Astrocyte (in vitro differentiated cells and primary cell): Measurements from ENCODE around the gene HNRNPC. TPM values are rescaled to one million over a fixed set of nuclear protein-coding genes. Genes with fewer than 3 reads are reported as not detected.
"Not testable (repeated sequence)": the region's sequence is repeated elsewhere in the genome, so short reads cannot be mapped to it uniquely, and the experiment has no call there.

Source experiments
- DNase-seq: peaks from one replicate; pipeline ENCODE4 v3.0.0-alpha.2; 2010; ENCODE audit warnings: low read depth
- FAIRE-seq: peaks from 2 replicates; lab custom pipeline; 2011; peaks lifted over from hg19 to GRCh38; lab: Jason Lieb, UNC
- H2AFZ ChIP-seq: 2 replicates; pipeline ENCODE4 v1.6.0; 2012; ENCODE audit warnings: low read depth, low read length, inconsistent platforms
- H3K27ac ChIP-seq: 2 replicates; pipeline ENCODE4 v1.5.1; 2011; ENCODE audit warnings: low read depth, low read length, inconsistent platforms
- H3K27me3 ChIP-seq: 2 replicates; pipeline ENCODE4 v1.6.0; 2011; ENCODE audit warnings: low read length, inconsistent platforms; ENCODE audit not compliant: insufficient read depth
- H3K36me3 ChIP-seq: 2 replicates; pipeline ENCODE4 v1.5.1; 2011; ENCODE audit warnings: low read length, inconsistent platforms; ENCODE audit not compliant: insufficient read depth
- H3K4me1 ChIP-seq: 2 replicates; pipeline ENCODE4 v1.5.1; 2011; ENCODE audit warnings: low read length, inconsistent platforms; ENCODE audit not compliant: insufficient read depth
- H3K4me2 ChIP-seq: 2 replicates; pipeline ENCODE4 v1.6.0; 2012; ENCODE audit warnings: low read length, inconsistent platforms
- H3K4me3 ChIP-seq: 2 replicates; pipeline ENCODE4 v1.5.1; 2011; ENCODE audit warnings: low read depth, mild to moderate bottlenecking, low read length, inconsistent platforms; ENCODE audit not compliant: insufficient read depth
- H3K79me2 ChIP-seq: 2 replicates; pipeline ENCODE4 v1.6.0; 2012; ENCODE audit warnings: mild to moderate bottlenecking, low read length, inconsistent platforms; ENCODE audit not compliant: insufficient read depth
- H3K9ac ChIP-seq: 2 replicates; pipeline ENCODE4 v1.6.0; 2012; ENCODE audit warnings: mild to moderate bottlenecking, low read length, inconsistent platforms
- H3K9me3 ChIP-seq: 2 replicates; pipeline ENCODE4 v1.5.1; 2012; ENCODE audit warnings: low read depth, mild to moderate bottlenecking, low read length, inconsistent platforms; ENCODE audit not compliant: insufficient read depth
- H4K20me1 ChIP-seq: 2 replicates; pipeline ENCODE4 v1.6.0; 2012; ENCODE audit warnings: low read length, inconsistent platforms; ENCODE audit not compliant: insufficient read depth
- H3K27ac Mint-ChIP-seq: one replicate; pipeline ENCODE4 v1.8.0; 2021; ENCODE audit warnings: mild to moderate bottlenecking, mixed read lengths; ENCODE audit not compliant: unreplicated experiment
- H3K27me3 Mint-ChIP-seq: one replicate; pipeline ENCODE4 v1.8.0; 2021; ENCODE audit warnings: low read depth, mixed read lengths; ENCODE audit not compliant: unreplicated experiment
- H3K36me3 Mint-ChIP-seq: one replicate; pipeline ENCODE4 v1.8.0; 2021; ENCODE audit warnings: low read depth, mixed read lengths; ENCODE audit not compliant: unreplicated experiment
- H3K4me1 Mint-ChIP-seq: one replicate; pipeline ENCODE4 v1.8.0; 2021; ENCODE audit warnings: low read depth, mixed read lengths; ENCODE audit not compliant: unreplicated experiment
- H3K4me3 Mint-ChIP-seq: one replicate; pipeline ENCODE4 v1.8.0; 2021; ENCODE audit warnings: mild to moderate bottlenecking, moderate library complexity, mixed read lengths; ENCODE audit not compliant: unreplicated experiment
- H3K9me3 Mint-ChIP-seq: one replicate; pipeline ENCODE4 v1.8.0; 2021; ENCODE audit warnings: mild to moderate bottlenecking, mixed read lengths; ENCODE audit not compliant: unreplicated experiment
- CTCF ChIP-seq: IDR thresholded peaks from 2 replicates; pipeline ENCODE4 v1.5.1; 2011; ENCODE audit warnings: low read depth, mild to moderate bottlenecking, inconsistent platforms, low read length, moderate library complexity; ENCODE audit not compliant: insufficient read depth
- EZH2 ChIP-seq: IDR thresholded peaks from 2 replicates; pipeline ENCODE4 v1.6.1; 2012; ENCODE audit warnings: mild to moderate bottlenecking, low read length, inconsistent platforms; ENCODE audit not compliant: insufficient read depth
- total RNA-seq: library from RNA; stranded (reverse); gene quantifications from 2 replicates; pipeline ENCODE4 v1.2.1, GENCODE V29; 2021

The HNRNPC gene
- total RNA-seq, 1 donor from 2014 or later: 525 TPM

GRCh38 chr14:21257394-21257909 is 11.8 kb downstream of the HNRNPC start:
- no peak for TF ChIP-seq EZH2
- Mint-ChIP-seq H3K27ac (peak overlapping the region; percentile 54), H3K4me1 (peaks cover 49% of the 10 kb centered on the region), H3K9me3 (no peaks in the 10 kb centered on the region), H3K4me3 (peak overlapping the region; percentile 66), H3K36me3 (peaks cover 6% of the 10 kb centered on the region), H3K27me3 (no peaks in the 10 kb centered on the region)
- Histone ChIP-seq H3K4me3 (no peak overlapping the region), H3K27ac (no peak overlapping the region), H3K79me2 (peaks cover 98% of the 10 kb centered on the region), H3K27me3 (no peaks in the 10 kb centered on the region), H3K36me3 (peaks cover 52% of the 10 kb centered on the region), H2AFZ (no peak overlapping the region), H4K20me1 (peaks cover 95% of the 10 kb centered on the region), H3K4me2 (peak overlapping the region; percentile 36), H3K9me3 (no peaks in the 10 kb centered on the region), H3K4me1 (peaks cover 25% of the 10 kb centered on the region), H3K9ac (no peak overlapping the region)
- FAIRE-seq (no peak), DNase-seq (no peak)

- no peak overlapping the region for H3K4me3 ChIP-seq
- H3K27ac Mint-ChIP-seq: peak overlapping the region; percentile 54
- peaks cover 95% of the 10 kb centered on the region for H4K20me1 ChIP-seq
- H3K36me3 Mint-ChIP-seq: peaks cover 6% of the 10 kb centered on the region
- H3K9me3 ChIP-seq: no peaks in the 10 kb centered on the region
- peaks cover 52% of the 10 kb centered on the region for H3K36me3 ChIP-seq
- H3K4me1 ChIP-seq: peaks cover 22% of the 10 kb centered on the region
- peaks cover 98% of the 10 kb centered on the region for H3K79me2 ChIP-seq
- H3K4me2 ChIP-seq: peak overlapping the region; percentile 51
- no peaks in the 10 kb centered on the region for H3K27me3 ChIP-seq
- DNase-seq (no peak), FAIRE-seq (no peak)
- no peaks in the 10 kb centered on the region for H3K9me3 Mint-ChIP-seq
- H3K4me1 Mint-ChIP-seq: peaks cover 46% of the 10 kb centered on the region
- H3K27me3 Mint-ChIP-seq: no peaks in the 10 kb centered on the region
- no peak overlapping the region for H2AFZ ChIP-seq
- H3K4me3 Mint-ChIP-seq: peak overlapping the region; percentile 66
- H3K9ac ChIP-seq: peak overlapping the region; percentile 28
- TF ChIP-seq EZH2 (no peak), CTCF (no peak)
- H3K27ac ChIP-seq: no peak overlapping the region
These were observed 12.5 kb downstream of the HNRNPC start for GRCh38 chr14:21256539-21257393.

- DNase-seq, H3K27me3 ChIP-seq, H3K4me3 ChIP-seq, H3K4me3 Mint-ChIP-seq, H3K9me3 ChIP-seq, H3K27me3 Mint-ChIP-seq, H3K9me3 Mint-ChIP-seq, H3K36me3 Mint-ChIP-seq, H3K27ac ChIP-seq, H2AFZ ChIP-seq, FAIRE-seq: not testable (repeated sequence)
- peaks cover 48% of the 10 kb centered on the region for H3K36me3 ChIP-seq
- H4K20me1 ChIP-seq: peaks cover 95% of the 10 kb centered on the region
- Mint-ChIP-seq H3K27ac (peak overlapping the region; percentile 79), H3K4me1 (peaks cover 46% of the 10 kb centered on the region)
- H3K79me2 ChIP-seq: peaks cover 98% of the 10 kb centered on the region
- peaks cover 22% of the 10 kb centered on the region for H3K4me1 ChIP-seq
- H3K4me2 ChIP-seq: peak overlapping the region; percentile 24
- peak overlapping the region; percentile 0 for H3K9ac ChIP-seq
These were observed 13.2 kb downstream of the HNRNPC start for GRCh38 chr14:21256102-21256447.
